Heart right ventricle (tissue), 16 donors: ENCODE measurements around the gene MELTF. TPM values are rescaled to one million over a fixed set of nuclear protein-coding genes. Genes with fewer than 3 reads are reported as not detected.
"Not testable (repeated sequence)": the region's sequence is repeated elsewhere in the genome, so short reads cannot be mapped to it uniquely, and the experiment has no call there.

Source experiments
- ATAC-seq, 8 donors: fragments of 200-7000 bp; cut with Tn5 transposase; one replicate each; pipeline ENCODE4 v1.9.1; 2020; ENCODE audit warnings: mild to moderate bottlenecking in 8 of 8, moderate library complexity in 8 of 8, moderate number of reproducible peaks in 1 of 8
- DNase-seq, 2 donors: peaks; one replicate each; pipeline ENCODE4 v3.0.0-alpha.2; 2020
- H3K27ac ChIP-seq, 10 donors: fragments of 200-600 bp; sonication (generic) in 2 of 10; one replicate each; pipeline versions ENCODE4 v1.5.0 to v1.8.0; 2020 to 2022; ENCODE audit warnings: mild to moderate bottlenecking in 3 of 10
- H3K27me3 ChIP-seq, 7 donors: fragments of 200-600 bp; one replicate each; pipeline ENCODE4 v1.8.0; 2021 to 2022; ENCODE audit warnings: mild to moderate bottlenecking in 2 of 7
- H3K36me3 ChIP-seq, 9 donors: fragments of 200-600 bp; sonication (generic) in 1 of 9; one replicate each; pipeline versions ENCODE4 v1.5.0 to v1.8.0; 2020 to 2022; ENCODE audit warnings: mild to moderate bottlenecking in 2 of 9
- H3K4me1 ChIP-seq, 9 donors: fragments of 200-600 bp; sonication (generic) in 1 of 9; one replicate each; pipeline versions ENCODE4 v1.5.0 to v1.8.0; 2020 to 2022; ENCODE audit warnings: mild to moderate bottlenecking in 4 of 9
- H3K4me3 ChIP-seq, 10 donors: fragments of 200-600 bp; sonication (generic) in 2 of 10; one replicate each; pipeline versions ENCODE4 v1.5.0 to v1.8.0; 2020 to 2022; ENCODE audit warnings: mild to moderate bottlenecking in 7 of 10, moderate library complexity in 2 of 10
- H3K9me3 ChIP-seq, 11 donors: fragments of 200-600 bp in 10 of 11; sonication (generic) in 2 of 11; one replicate each; pipeline versions ENCODE4 v1.5.0 to v1.8.0; 2013 to 2022; ENCODE audit warnings: mild to moderate bottlenecking in 2 of 11, control low read depth in 1 of 11, moderate library complexity in 1 of 11
- WGBS, 2 donors: extraction: QIAGEN DNeasy Blood & Tissue Kit; methylation state at CpG; one replicate each; pipeline ENCODE4 v1.1.7; 2013; ENCODE audit warnings: inconsistent platforms in 1 of 2; 5-methylcytosine and 5-hydroxymethylcytosine counted together
- intact Hi-C, 10 donors: fragments of 100-400 bp; cut with DNase I; formaldehyde crosslinking; loops; one replicate each; pipeline versions ENCODE4 v1.11.1 to v1.14.2; 2022
- polyA plus RNA-seq, 2 donors: library from polyadenylated mRNA; stranded (reverse); fragments of 200-250 nt; gene quantifications; one replicate each; pipeline ENCODE4 v1.2.3, GENCODE V29; 2013
- total RNA-seq, 10 donors: library from RNA; stranded (reverse); fragmentation: NEBNext Ultra II Directional in 3 of 10; extraction: Animal tissue kit (Norgen Biotek cat#: 25700) in 3 of 10; gene quantifications; one replicate each; pipeline versions ENCODE4 v1.2.1 to v1.2.4, GENCODE V29; 2021 to 2023
- TF ChIP-seq, protein P1 (sequence below), 9 donors: fragments of 200-600 bp; sonication (generic) in 2 of 9; IDR thresholded peaks; one replicate each; pipeline versions ENCODE4 v1.5.0 to v1.8.0; 2021 to 2022; ENCODE audit warnings: antibody characterized with exemption in 9 of 9, mild to moderate bottlenecking in 5 of 9, moderate library complexity in 1 of 9
- donor health status: Arrhythmogenic right ventricular cardiomyopathy.
- donor health status: ischemic (EF 13 %, LVEDD 7.1; RV severe dilation, severe dysfunction).
- donor health status: healthy with polysubstance abuse.
- donor health status: DM: no; HTN: yes; CAD: no.
- donor health status: DM: no; HTN: no; CAD: no.
- donor health status: ischemic (EF 25% LVEDD 6.9; RV normal size, moderate dysfunction).
- donor health status: ischemic (EF 25% LVEDD 5.7; RV mildly dilated, moderate dysfunction).
- donor health status: healthy.
- donor health status: DM: yes; HTN: yes; CAD: no.
- donor health status: Ischemic cardiomyopathy.
- donor health status: ischemic (EF 35%, LVEDD 5.7; RV mildly dilated, moderate dysfunction).
- donor health status: nonischemic (EF 11% LVEDD 7.7; RV severe dilation, severe dysfunction).
- donor health status: DM: yes; HTN: yes; CAD: no.
- donor health status: PGD.
- donor health status: ischemic (EF 29% LVEDD 5.4; RV normal size, mild dysfunction).
- donor health status: nonischemic (EF 23%, LVEDD 6.1; RV moderate dilation, normal function).

The MELTF gene
- total and polyA plus RNA-seq, 12 donors = 2.5 to 31.4 (median 6.8) TPM

- 56 to 60% methylated on average over 4 of the region's 4 CpGs for WGBS, 2 donors
- peaks cover 0 to 8% (median 0%) of the 10 kb centered on the region in 9 donors for H3K4me1 ChIP-seq
- TF ChIP-seq, protein P1, sequence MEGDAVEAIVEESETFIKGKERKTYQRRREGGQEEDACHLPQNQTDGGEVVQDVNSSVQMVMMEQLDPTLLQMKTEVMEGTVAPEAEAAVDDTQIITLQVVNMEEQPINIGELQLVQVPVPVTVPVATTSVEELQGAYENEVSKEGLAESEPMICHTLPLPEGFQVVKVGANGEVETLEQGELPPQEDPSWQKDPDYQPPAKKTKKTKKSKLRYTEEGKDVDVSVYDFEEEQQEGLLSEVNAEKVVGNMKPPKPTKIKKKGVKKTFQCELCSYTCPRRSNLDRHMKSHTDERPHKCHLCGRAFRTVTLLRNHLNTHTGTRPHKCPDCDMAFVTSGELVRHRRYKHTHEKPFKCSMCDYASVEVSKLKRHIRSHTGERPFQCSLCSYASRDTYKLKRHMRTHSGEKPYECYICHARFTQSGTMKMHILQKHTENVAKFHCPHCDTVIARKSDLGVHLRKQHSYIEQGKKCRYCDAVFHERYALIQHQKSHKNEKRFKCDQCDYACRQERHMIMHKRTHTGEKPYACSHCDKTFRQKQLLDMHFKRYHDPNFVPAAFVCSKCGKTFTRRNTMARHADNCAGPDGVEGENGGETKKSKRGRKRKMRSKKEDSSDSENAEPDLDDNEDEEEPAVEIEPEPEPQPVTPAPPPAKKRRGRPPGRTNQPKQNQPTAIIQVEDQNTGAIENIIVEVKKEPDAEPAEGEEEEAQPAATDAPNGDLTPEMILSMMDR (IDR thresholded peaks at IDR 0.05) = peak in 1 of 9 donors; percentile 15
- DNase-seq (no peak), ATAC-seq (peak in 4 of 8 donors; percentile 33 to 74 (median 56))
- peaks cover 0 to 12% (median 0%) of the 10 kb centered on the region in 7 donors for H3K27me3 ChIP-seq
- peaks cover 0 to 33% (median 10%) of the 10 kb centered on the region in 9 donors for H3K36me3 ChIP-seq
- H3K9me3 ChIP-seq = no peaks in the 10 kb centered on the region
- H3K4me3 ChIP-seq = no peak overlapping the region
- no peak overlapping the region for H3K27ac ChIP-seq
- intact Hi-C loops = no loop called here
These were observed 11.0 kb upstream of the MELTF start for GRCh38 chr3:197040658-197041057.

GRCh38 chr3:197038679-197039462 lies 9.3 kb upstream of the MELTF start:
- Histone ChIP-seq H3K27ac (no peak overlapping the region), H3K36me3 (peaks cover 0 to 15% (median 4%) of the 10 kb centered on the region in 9 donors), H3K9me3 (no peaks in the 10 kb centered on the region), H3K27me3 (peaks cover 0 to 12% (median 0%) of the 10 kb centered on the region in 7 donors), H3K4me3 (no peak overlapping the region), H3K4me1 (peaks cover 0 to 8% (median 0%) of the 10 kb centered on the region in 9 donors)
- DNase-seq (no peak), ATAC-seq (peak in 1 of 8 donors; percentile 14)
- TF ChIP-seq, protein P1 (IDR thresholded peaks at IDR 0.05) = no peak
- 86 to 87% methylated on average over 14 of the region's 14 CpGs for WGBS, 2 donors
- intact Hi-C loops = no loop called here

GRCh38 chr3:197035577-197035976 lies 6.0 kb upstream of the MELTF start:
- peaks cover 0 to 18% (median 0%) of the 10 kb centered on the region in 7 donors for H3K27me3 ChIP-seq
- no peaks in the 10 kb centered on the region for H3K36me3 ChIP-seq
- WGBS, 2 donors = 35 to 56% methylated on average over 3 of the region's 3 CpGs
- no peak overlapping the region for H3K4me3 ChIP-seq
- no peak for DNase-seq
- no peak for ATAC-seq
- intact Hi-C loops = no loop called here
- peaks cover 0 to 22% (median 13%) of the 10 kb centered on the region in 9 donors for H3K4me1 ChIP-seq
- no peaks in the 10 kb centered on the region for H3K9me3 ChIP-seq
- H3K27ac ChIP-seq = no peak overlapping the region
- TF ChIP-seq, protein P1 (IDR thresholded peaks at IDR 0.05) = no peak

GRCh38 chr3:197034778-197035177 lies 5.2 kb upstream of the MELTF start:
- DNase-seq = not testable (repeated sequence)

GRCh38 chr3:197033764-197034163 lies 4.1 kb upstream of the MELTF start:
- DNase-seq, H3K36me3 ChIP-seq, H3K27ac ChIP-seq, ATAC-seq, H3K4me3 ChIP-seq, H3K9me3 ChIP-seq, intact Hi-C loops: not testable (repeated sequence)
- WGBS, 2 donors = 87 to 88% methylated on average over 3 of the region's 3 CpGs
- Histone ChIP-seq H3K27me3 (peaks cover 0 to 28% (median 9%) of the 10 kb centered on the region in 7 donors), H3K4me1 (peaks cover 0 to 37% (median 22%) of the 10 kb centered on the region in 9 donors)

More at GRCh38 chr3:197034778-197035177, 5.2 kb upstream of the MELTF start:
- H3K4me3 ChIP-seq, H3K36me3 ChIP-seq, ATAC-seq, intact Hi-C loops, H3K27ac ChIP-seq, H3K9me3 ChIP-seq: not testable (repeated sequence)
- Histone ChIP-seq H3K4me1 (peaks cover 0 to 28% (median 15%) of the 10 kb centered on the region in 9 donors), H3K27me3 (peaks cover 0 to 18% (median 1%) of the 10 kb centered on the region in 7 donors)
- 79 to 80% methylated on average over 5 of the region's 5 CpGs for WGBS, 2 donors
